ENCODE results near the gene RAPGEFL1.

DNA sequence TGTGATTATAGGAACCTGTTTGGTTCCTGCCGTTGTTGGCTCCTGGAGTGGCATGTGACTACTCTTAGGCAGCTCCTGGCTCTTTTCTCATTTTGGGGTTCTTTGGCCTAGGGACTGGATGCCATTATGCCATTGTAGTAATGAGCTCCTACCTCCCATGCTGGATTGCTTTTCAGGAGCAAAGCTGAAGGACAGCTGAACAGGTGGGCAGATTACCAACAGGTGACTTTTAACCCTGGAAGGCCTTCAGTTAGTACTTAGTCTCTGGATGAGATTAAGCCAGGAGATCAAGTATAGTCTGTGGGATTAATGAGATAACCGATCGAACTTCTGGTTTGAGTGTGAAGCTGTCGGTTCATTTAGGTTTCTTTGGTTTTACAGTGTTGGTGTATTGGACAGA is 67.0 kb downstream of the RAPGEFL1 start:
- TF ChIP-seq, protein P1, sequence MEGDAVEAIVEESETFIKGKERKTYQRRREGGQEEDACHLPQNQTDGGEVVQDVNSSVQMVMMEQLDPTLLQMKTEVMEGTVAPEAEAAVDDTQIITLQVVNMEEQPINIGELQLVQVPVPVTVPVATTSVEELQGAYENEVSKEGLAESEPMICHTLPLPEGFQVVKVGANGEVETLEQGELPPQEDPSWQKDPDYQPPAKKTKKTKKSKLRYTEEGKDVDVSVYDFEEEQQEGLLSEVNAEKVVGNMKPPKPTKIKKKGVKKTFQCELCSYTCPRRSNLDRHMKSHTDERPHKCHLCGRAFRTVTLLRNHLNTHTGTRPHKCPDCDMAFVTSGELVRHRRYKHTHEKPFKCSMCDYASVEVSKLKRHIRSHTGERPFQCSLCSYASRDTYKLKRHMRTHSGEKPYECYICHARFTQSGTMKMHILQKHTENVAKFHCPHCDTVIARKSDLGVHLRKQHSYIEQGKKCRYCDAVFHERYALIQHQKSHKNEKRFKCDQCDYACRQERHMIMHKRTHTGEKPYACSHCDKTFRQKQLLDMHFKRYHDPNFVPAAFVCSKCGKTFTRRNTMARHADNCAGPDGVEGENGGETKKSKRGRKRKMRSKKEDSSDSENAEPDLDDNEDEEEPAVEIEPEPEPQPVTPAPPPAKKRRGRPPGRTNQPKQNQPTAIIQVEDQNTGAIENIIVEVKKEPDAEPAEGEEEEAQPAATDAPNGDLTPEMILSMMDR (IDR thresholded peaks at IDR 0.05) = no peak
- TF ChIP-seq POLR2AphosphoS5 (IDR thresholded peaks at IDR 0.05) = no peak
